ENCODE measurements around the gene CACNG7.

The CACNG7 gene

DNA sequence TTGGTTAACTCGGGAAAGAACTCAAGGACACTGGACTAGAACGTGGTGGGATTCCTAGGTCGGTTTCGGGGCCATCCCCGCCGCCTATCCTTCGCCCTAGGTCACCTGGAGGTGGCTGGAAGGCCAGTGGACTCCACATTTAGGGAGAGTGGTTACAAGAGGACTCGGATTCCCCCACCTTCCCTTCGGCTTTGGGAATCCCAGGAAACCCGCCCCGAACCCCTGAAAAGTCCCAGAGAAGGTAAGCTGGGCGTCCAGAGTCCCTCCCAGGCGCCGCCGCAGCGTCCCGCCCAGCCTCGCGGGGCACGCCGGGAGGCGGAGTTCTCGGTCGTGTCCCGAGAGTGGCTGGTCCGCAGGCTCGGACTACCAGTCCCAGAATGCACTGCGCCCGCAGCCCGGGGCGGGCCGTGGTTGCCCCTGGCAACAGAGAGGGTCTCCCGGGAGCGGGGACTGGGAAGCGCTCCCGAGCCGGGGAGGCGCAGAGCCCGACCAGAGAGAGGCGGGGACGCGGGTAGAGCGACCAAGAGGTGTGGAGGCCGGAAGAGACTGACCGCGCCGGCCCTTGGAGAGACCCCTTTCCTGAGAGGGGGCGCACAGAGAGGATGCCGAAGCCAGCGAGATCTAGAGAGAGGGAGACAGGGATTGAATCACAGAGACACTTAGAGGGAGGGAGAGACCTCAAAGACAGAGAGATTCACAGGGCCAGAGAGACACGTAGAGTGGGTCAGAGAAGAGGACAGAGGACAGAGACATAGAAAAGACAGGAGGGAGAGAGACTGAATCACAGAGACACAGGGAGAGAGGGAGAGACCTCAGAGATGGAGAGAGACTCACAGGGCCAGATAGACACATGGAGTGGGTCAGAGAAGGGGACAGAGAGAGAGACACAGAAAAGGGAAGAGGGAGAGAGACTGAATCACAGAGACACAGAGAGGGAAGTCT is 29.7 kb upstream of the CACNG7 start:
- DNase-seq = peak in 1 of 2 experiments; percentile 7

GRCh38 chr19:53880711-53881481 is 28.2 kb upstream of the CACNG7 start:
- no peak for DNase-seq

- DNase-seq = no peak
These were observed 27.3 kb upstream of the CACNG7 start, which contains the start of gene PRKCG for GRCh38 chr19:53881482-53882390. Gene PRKCG (plus strand): TSS chr19:53882197. CDS start chr19:53882495, 298 bp downstream.

GRCh38 chr19:53882391-53883050 is 26.6 kb upstream of the CACNG7 start:
- DNase-seq = no peak

DNA sequence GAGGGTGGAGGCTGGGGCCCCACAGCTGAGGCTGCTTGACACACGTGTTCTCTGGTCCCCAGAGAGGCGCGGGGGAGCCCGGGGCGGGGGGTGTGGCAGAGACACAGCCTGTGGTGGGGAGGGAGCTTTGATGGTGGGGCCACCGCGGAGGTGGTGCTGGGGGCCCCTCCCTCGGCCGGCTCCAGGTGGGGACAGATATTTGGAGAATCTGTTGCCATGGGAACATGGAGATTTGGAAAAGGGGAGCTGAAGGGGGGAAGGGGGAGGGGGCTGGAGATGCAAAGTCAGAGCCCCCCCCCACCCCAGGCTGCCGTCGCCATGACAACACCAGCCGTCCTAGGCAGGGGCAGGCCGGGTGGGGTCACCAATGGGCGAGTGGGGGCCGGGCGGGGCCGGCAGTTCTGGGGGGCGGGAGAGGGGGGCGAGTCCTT is 25.8 kb upstream of the CACNG7 start:
- no peak for DNase-seq

- no peak for DNase-seq
These were observed 25.3 kb upstream of the CACNG7 start for GRCh38 chr19:53883741-53884140.

- DNase-seq = no peak
These were observed 24.8 kb upstream of the CACNG7 start for GRCh38 chr19:53884256-53884655.

DNA sequence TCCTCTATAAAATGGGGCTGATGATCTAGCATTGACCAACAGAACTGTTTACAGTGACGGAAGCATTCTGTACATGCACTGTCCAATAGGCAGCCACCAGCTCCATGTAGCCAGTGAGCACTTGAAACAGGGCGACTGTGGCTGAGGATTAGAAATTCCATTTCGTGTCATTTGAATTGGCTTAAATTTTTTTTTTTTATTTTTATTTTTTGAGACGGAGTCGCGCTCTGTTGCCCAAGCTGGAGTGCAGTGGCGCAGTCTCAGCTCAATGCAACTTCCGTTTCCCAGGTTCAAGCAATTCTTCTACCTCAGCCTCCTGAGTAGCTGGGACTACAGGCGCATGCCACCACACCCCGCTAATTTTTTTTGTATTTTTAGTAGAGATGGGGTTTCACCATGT is 24.0 kb upstream of the CACNG7 start:
- no peak for DNase-seq

DNA sequence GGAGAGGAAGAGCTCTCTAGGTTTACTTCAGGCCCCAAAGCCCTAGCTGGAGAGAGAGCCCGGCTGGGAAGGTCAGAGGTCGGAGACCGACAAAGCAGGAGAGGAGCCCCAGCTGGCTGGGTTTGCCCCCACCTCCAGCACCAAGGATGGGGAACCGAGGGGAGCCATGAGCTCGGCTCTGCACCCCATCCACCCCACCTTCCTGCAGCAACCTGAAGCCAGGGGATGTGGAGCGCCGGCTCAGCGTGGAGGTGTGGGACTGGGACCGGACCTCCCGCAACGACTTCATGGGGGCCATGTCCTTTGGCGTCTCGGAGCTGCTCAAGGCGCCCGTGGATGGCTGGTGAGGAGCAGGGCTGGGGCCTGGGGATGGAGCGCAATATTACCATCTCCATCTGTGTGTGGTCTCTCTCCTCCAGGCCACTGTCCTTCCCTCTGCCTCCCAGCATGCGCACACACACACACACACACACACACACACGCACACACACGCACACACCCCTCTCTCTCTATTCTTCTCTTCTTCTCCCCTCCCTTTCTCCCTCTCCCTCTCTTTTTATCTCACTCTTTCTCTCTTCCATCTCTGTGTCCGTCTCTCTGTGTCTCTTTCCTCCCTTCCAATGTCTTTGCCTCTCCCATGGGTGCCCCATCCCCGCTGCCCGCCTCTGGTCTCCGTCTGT is 16.6 kb upstream of the CACNG7 start:
- DNase-seq = no peak

DNA sequence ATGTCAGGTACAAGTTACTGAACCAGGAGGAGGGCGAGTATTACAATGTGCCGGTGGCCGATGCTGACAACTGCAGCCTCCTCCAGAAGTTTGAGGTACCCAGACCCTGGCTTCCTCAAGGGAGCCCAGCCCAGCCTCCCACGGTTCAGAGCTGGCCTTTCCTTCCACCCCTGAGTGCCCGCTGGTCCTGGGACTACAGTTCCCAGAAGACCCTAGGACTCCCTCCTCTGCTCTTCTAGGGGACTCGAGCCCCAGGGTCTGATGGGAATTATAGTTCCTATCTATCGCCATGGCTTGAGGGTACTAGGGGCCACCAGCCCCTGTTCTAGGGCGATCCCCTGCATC is 16.1 kb upstream of the CACNG7 start:
- DNase-seq = no peak

GRCh38 chr19:53894707-53895106 is 14.4 kb upstream of the CACNG7 start:
- no peak for DNase-seq

DNA sequence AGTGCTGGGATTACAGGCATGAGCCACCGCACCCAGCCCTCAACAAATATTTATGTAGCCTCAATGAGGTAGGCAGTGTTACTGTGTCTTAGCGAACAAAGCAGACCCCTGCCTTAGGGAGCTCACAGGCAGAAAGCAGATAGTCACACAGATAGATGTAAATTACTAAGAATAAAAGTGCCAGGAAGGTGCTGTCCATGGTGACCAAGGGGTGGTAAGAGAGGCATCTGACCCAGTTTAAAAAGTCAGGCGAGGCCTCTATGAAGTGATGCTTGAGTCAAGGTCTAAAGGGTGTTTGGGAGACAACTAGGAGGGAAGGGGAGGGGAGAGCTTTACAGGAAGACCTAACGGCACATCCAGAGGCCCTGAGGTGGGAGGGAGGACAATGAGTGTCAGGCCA is 12.4 kb upstream of the CACNG7 start:
- DNase-seq = no peak

GRCh38 chr19:53897459-53897858 is 11.6 kb upstream of the CACNG7 start:
- no peak for DNase-seq

DNA sequence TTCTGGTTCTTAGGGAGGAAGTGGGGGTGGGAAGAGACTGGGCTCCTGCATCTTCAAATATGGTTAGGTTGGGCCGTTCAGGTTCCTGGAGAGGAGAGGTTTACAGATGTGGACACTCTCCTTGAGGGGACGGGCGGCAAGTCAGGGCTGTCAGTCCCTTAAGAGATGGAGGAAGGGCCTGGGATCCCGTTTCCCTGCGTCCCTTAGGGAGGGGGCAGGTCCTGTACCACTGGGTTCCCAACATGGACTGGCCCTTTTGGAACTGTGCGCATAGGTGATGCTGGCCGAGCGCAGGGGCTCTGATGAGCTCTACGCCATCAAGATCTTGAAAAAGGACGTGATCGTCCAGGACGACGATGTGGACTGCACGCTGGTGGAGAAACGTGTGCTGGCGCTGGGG is 10.9 kb upstream of the CACNG7 start:
- no peak for DNase-seq

DNA sequence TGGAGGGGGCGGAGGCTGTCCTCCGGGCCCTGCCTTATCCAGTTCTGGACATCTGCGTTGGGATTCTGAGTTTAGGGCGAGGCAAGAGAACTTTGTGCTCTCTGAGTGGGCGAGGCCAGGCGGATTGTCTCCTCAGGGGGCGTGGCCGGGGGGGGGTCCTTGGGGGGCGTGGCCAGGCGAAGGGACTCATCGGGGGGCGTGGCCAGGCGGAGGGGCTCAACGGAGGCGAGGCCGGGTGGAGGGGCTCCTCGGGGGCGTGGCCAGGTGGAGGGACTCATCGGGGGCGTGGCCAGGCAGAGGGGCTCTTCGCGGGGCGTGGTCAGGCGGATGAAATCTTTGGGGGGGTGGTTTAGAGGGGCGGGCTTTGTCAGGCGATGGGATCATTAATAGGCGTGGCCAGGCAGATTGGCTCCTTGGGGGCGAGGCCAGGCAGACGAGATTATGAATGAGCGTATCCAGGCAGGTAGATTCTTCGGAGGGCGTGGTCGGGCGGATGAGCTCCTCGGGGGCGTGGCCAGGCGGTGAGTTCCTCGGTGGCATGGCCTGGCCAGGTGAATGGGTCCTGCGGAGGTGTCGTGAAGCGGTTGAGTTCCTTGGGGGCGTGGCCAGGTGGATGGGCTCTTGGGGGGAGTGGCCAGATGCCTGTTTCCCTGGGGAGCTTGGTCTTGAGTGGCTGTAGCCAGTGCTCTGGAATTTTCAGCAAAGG is 10.3 kb upstream of the CACNG7 start:
- no peak for DNase-seq

GRCh38 chr19:53900191-53900860 is 8.8 kb upstream of the CACNG7 start:
- no peak for DNase-seq

GRCh38 chr19:53903055-53903680 is 5.9 kb upstream of the CACNG7 start:
- no peak for DNase-seq

DNA sequence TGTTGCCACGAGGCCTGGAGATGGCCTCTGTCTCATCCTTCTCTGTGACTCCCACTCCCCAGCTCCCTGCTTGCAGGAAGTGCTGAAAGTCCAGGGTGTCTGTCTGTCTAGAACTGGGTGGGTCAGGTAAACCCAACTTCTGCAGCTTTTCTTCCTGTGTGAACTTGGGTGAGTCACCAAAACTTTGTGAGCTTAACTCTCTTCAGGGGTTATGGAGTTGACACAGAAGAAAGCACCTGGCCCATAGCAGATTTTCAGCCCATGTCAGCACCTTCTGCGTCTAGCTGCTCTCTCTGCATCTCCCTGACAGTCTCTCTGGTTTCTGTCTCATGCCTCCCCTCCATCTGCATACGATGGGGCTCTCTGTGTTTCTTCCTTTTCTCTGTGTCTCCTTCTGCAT is 4.2 kb upstream of the CACNG7 start:
- DNase-seq = no peak

- no peak for DNase-seq
These were observed 3.3 kb upstream of the CACNG7 start for GRCh38 chr19:53905787-53906186.

All from NCI-H187 (cell line).